Measurements from ENCODE around the gene CA10. TPM values are rescaled to one million over a fixed set of nuclear protein-coding genes. Genes with fewer than 3 reads are reported as not detected.

The CA10 gene
- total and polyA plus RNA-seq, 2 of the 4 experiments (the other 2 are of a cell fraction): not detected

DNA sequence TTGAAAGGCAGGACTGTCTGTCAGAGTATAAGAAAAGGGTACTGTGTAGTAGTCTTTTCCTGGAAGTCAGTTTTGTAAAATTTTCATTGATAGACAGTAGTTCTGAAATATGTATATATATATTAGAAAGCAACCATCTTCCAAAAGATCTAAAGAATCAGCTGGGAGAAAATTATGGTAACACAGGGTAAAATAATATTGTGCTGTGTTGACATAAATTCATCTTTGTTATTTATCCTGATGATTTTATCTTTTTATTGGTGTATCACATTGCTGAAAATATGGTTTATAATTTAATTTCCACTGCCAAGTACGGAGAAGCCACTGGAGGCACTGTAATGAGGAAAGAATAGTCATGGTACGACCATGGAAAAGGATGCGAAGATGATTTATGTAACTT is 324.9 kb downstream of the CA10 start:
- H2AFZ ChIP-seq (replicated peaks; ENCODE audit: low read length, poor library complexity): no peak overlapping the region
- H2BK20ac ChIP-seq (ENCODE audit: low read depth, low read length): no peak overlapping the region
- no peak overlapping the region for H4K5ac ChIP-seq (ENCODE audit: low read depth, low read length)
- peak; percentile 50; the same call in 1 of the 2 replicates for TF ChIP-seq MAFK (IDR thresholded peaks at IDR 0.05; ENCODE audit: low read depth, low read length)
- TF ChIP-seq NFE2L2 (IDR thresholded peaks at IDR 0.05; ENCODE audit: low read depth, low read length): no peak
- no peak overlapping the region for H2AK9ac ChIP-seq (replicated peaks; ENCODE audit: low read depth, low read length, poor library complexity)
- H3K79me1 ChIP-seq (ENCODE audit: low read depth in 1 of 2, low read length in 2 of 2): no peaks in the 10 kb centered on the region
- no peaks in the 10 kb centered on the region for H3K4me1 ChIP-seq (ENCODE audit: control insufficient read depth, insufficient read depth, low read length)
- no peak overlapping the region for H2BK15ac ChIP-seq (ENCODE audit: low read depth, low read length)
- no peak overlapping the region for H2AK5ac ChIP-seq (ENCODE audit: low read depth, low read length)
- no peak for DNase-seq
- no peak overlapping the region for H3K18ac ChIP-seq (ENCODE audit: low read depth, low read length)
- no peaks in the 10 kb centered on the region for H3K27me3 ChIP-seq (ENCODE audit: control insufficient read depth, insufficient read depth, low read length)
- BruUV-seq (replicated peaks): no TSS peak
- POLR2A ChIA-PET (ENCODE audit: unreplicated experiment): no interaction called here
- no peak overlapping the region for H2BK5ac ChIP-seq (ENCODE audit: low read depth, low read length, poor library complexity, severe bottlenecking)
- no peak overlapping the region for H3K27ac ChIP-seq (ENCODE audit: insufficient read depth, low read length)
- WGBS, 2 experiments (ENCODE audit: extremely low coverage in 2 of 2, insufficient read length in 1 of 2): no CpG with 5 or more reads among the region's 3 CpGs
- in situ Hi-C loops (cut with MboI; ENCODE audit: low sequenced_read_pairs) (loop anchor here (10.0 kb wide), 1 partner anchor 59 kb away; no protein-coding TSS in a partner anchor), intact Hi-C loops (cut with micrococcal nuclease) (no loop called here), dilution Hi-C loops (cut with HindIII; ENCODE audit: low sequenced_read_pairs, unreplicated experiment) (no loop called here)
- H3K9me3 ChIP-seq (ENCODE audit: control insufficient read depth, insufficient read depth, low read length): peaks cover 7% of the 10 kb centered on the region
- no peak overlapping the region for H3K56ac ChIP-seq (ENCODE audit: extremely low read depth, insufficient read depth, low read length)
- ATAC-seq (ENCODE audit: low read depth): no peak
- H3K4ac ChIP-seq (ENCODE audit: low read depth, low read length): no peak overlapping the region
- no peak overlapping the region for H2BK120ac ChIP-seq (ENCODE audit: low read depth, low read length)
- no peak overlapping the region for H3K23ac ChIP-seq (ENCODE audit: low read depth, low read length)
- H3K14ac ChIP-seq (replicated peaks; ENCODE audit: low read depth, low read length): no peak overlapping the region
- H4K8ac ChIP-seq (ENCODE audit: low read depth in 2 of 2, low read length in 2 of 2): no peak overlapping the region
- H4K20me1 ChIP-seq (ENCODE audit: insufficient read depth, low read length): no peaks in the 10 kb centered on the region
- no peak overlapping the region for H3K9ac ChIP-seq (ENCODE audit: low read depth, low read length)
- no peak overlapping the region for H4K91ac ChIP-seq (ENCODE audit: insufficient read depth, low read depth, low read length)
- no peaks in the 10 kb centered on the region for H3K9me1 ChIP-seq (ENCODE audit: insufficient read depth, low read length)
- H3K4me3 ChIP-seq (ENCODE audit: insufficient read depth, low read depth, low read length): no peak overlapping the region
- H3K4me2 ChIP-seq (ENCODE audit: low read depth, low read length): no peak overlapping the region
- CTCF ChIA-PET: no interaction called here
- H3K36me3 ChIP-seq (ENCODE audit: control insufficient read depth, insufficient read depth, low read length): no peaks in the 10 kb centered on the region
